A673 (cell line): Measurements from ENCODE around the gene VPS41.

ENCODE experiments used
- EZH2 ChIP-seq: fragments of 200-600 bp; sonication (generic); IDR thresholded peaks from 2 replicates; pipeline ENCODE4 v1.6.1; 2017; ENCODE audit warnings: borderline replicate concordance, low read depth, mild to moderate bottlenecking, mixed read lengths, antibody characterized with exemption, low read length; ENCODE audit not compliant: poor library complexity, severe bottlenecking
- TF ChIP-seq, protein P1 (sequence below): fragments of 300-800, 200-600 bp; sonication (generic); conservative IDR thresholded peaks from 2 replicates; pipeline ENCODE4 v1.5.1; 2017; ENCODE audit warnings: low read depth, mild to moderate bottlenecking, antibody characterized with exemption, low read length, moderate library complexity, mixed read lengths

DNA sequence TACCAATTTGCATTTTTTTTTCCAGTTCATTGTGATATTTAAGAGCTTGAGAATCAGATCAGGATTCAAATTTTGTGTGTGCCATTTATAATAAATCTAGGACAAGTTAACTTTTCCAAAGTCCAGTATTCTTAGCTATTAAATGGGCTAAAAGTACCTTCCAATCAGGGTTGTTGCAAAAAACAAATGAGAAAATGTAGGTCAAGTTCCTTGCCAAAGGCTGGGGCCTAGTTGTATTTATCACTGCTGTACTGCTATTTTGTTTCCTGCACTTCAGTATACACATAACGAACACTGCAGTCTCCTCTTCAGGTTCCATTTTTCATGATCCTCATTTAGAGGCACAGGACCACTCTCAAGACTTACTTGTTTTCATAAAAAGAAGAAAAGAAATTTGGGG lies 7.4 kb upstream of the VPS41 start:
- TF ChIP-seq, protein P1, sequence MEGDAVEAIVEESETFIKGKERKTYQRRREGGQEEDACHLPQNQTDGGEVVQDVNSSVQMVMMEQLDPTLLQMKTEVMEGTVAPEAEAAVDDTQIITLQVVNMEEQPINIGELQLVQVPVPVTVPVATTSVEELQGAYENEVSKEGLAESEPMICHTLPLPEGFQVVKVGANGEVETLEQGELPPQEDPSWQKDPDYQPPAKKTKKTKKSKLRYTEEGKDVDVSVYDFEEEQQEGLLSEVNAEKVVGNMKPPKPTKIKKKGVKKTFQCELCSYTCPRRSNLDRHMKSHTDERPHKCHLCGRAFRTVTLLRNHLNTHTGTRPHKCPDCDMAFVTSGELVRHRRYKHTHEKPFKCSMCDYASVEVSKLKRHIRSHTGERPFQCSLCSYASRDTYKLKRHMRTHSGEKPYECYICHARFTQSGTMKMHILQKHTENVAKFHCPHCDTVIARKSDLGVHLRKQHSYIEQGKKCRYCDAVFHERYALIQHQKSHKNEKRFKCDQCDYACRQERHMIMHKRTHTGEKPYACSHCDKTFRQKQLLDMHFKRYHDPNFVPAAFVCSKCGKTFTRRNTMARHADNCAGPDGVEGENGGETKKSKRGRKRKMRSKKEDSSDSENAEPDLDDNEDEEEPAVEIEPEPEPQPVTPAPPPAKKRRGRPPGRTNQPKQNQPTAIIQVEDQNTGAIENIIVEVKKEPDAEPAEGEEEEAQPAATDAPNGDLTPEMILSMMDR, result no peak
- TF ChIP-seq EZH2, result no peak
